Natural killer cell (primary cell): ENCODE data around the gene CHAF1B. TPM values are rescaled to one million over a fixed set of nuclear protein-coding genes. Genes with fewer than 3 reads are reported as not detected.

Source experiments
- ATAC-seq, 3 donors: fragments of 150-1000 bp in 2 of 3; fragments of 200-7000 bp in 1 of 3; cut with Tn5 transposase; 1 replicate in 1 of 3; 2 replicates in 2 of 3; pipeline ENCODE4 v1.10.0; 2021; ENCODE audit warnings: mild to moderate bottlenecking in 2 of 3, moderate library complexity in 2 of 3
- DNase-seq, 2 donors: peaks; one replicate each; pipeline versions ENCODE4 v3.0.0 to v3.0.0-alpha.2; 2013 to 2021; ENCODE audit warnings: mixed read lengths in 1 of 2
- H3K27ac ChIP-seq: one replicate; pipeline ENCODE4 v1.5.1; 2013; ENCODE audit warnings: mild to moderate bottlenecking, low read length
- H3K27me3 ChIP-seq: one replicate; pipeline ENCODE4 v1.6.1; 2013; ENCODE audit warnings: low read length; ENCODE audit not compliant: control insufficient read depth, insufficient read depth
- H3K36me3 ChIP-seq: one replicate; pipeline ENCODE4 v1.6.1; 2013; ENCODE audit warnings: low read length; ENCODE audit not compliant: control insufficient read depth, insufficient read depth
- H3K4me1 ChIP-seq: one replicate; pipeline ENCODE4 v1.6.1; 2013; ENCODE audit warnings: low read length; ENCODE audit not compliant: control insufficient read depth, insufficient read depth
- H3K4me3 ChIP-seq: one replicate; pipeline ENCODE4 v1.5.1; 2013; ENCODE audit warnings: low read length
- H3K9me3 ChIP-seq: one replicate; pipeline ENCODE4 v1.6.1; 2013; ENCODE audit warnings: low read length; ENCODE audit not compliant: control insufficient read depth, insufficient read depth
- H3K27ac Mint-ChIP-seq, 2 donors: one replicate each; pipeline ENCODE4 v1.8.0; 2022; ENCODE audit warnings: mild to moderate bottlenecking in 2 of 2, mixed read lengths in 2 of 2, moderate library complexity in 1 of 2
- H3K27me3 Mint-ChIP-seq, 2 donors: one replicate each; pipeline ENCODE4 v1.8.0; 2022; ENCODE audit warnings: low read depth in 2 of 2, mixed read lengths in 2 of 2
- H3K36me3 Mint-ChIP-seq: one replicate; pipeline ENCODE4 v1.8.0; 2022; ENCODE audit warnings: mixed read lengths
- H3K4me1 Mint-ChIP-seq, 2 donors: one replicate each; pipeline ENCODE4 v1.8.0; 2022; ENCODE audit warnings: mixed read lengths in 2 of 2
- H3K4me3 Mint-ChIP-seq: one replicate; pipeline ENCODE4 v1.8.0; 2022; ENCODE audit warnings: mild to moderate bottlenecking, moderate library complexity, mixed read lengths
- H3K9me3 Mint-ChIP-seq, 2 donors: one replicate each; pipeline ENCODE4 v1.8.0; 2022; ENCODE audit warnings: mixed read lengths in 2 of 2
- WGBS: methylation state at CpG from one replicate; pipeline ENCODE4 v1.1.7; 2013; ENCODE audit warnings: missing lambda C conversion rate; ENCODE audit not compliant: insufficient coverage; 5-methylcytosine and 5-hydroxymethylcytosine counted together
- intact Hi-C: fragments of 100-400 bp; cut with micrococcal nuclease; formaldehyde crosslinking; loops from one replicate; pipeline ENCODE4 v1.14.2; 2022
- total RNA-seq, 4 donors: library from RNA; stranded (reverse); fragments of 120-200 nt in 1 of 4; gene quantifications; one replicate each; pipeline versions ENCODE4 v1.2.3 to v1.2.4, GENCODE V29; 2013 to 2022
- TF ChIP-seq, protein P1 (sequence below): fragments of 200-600 bp; IDR thresholded peaks from one replicate; pipeline ENCODE4 v1.8.0; 2022; ENCODE audit warnings: antibody characterized with exemption

Gene CHAF1B
- total RNA-seq, 3 donors from 2014 or later (not counting 1 experiment from before 2014, with no cell fraction given) = 7.6 to 7.9 (median 7.7) TPM

GRCh38 chr21:36464590-36464989 lies 79.4 kb downstream of the CHAF1B start:
- Histone ChIP-seq H3K27ac (no peak overlapping the region), H3K4me1 (no peaks in the 10 kb centered on the region), H3K36me3 (no peaks in the 10 kb centered on the region), H3K9me3 (no peaks in the 10 kb centered on the region), H3K4me3 (no peak overlapping the region), H3K27me3 (no peaks in the 10 kb centered on the region)
- TF ChIP-seq, protein P1, sequence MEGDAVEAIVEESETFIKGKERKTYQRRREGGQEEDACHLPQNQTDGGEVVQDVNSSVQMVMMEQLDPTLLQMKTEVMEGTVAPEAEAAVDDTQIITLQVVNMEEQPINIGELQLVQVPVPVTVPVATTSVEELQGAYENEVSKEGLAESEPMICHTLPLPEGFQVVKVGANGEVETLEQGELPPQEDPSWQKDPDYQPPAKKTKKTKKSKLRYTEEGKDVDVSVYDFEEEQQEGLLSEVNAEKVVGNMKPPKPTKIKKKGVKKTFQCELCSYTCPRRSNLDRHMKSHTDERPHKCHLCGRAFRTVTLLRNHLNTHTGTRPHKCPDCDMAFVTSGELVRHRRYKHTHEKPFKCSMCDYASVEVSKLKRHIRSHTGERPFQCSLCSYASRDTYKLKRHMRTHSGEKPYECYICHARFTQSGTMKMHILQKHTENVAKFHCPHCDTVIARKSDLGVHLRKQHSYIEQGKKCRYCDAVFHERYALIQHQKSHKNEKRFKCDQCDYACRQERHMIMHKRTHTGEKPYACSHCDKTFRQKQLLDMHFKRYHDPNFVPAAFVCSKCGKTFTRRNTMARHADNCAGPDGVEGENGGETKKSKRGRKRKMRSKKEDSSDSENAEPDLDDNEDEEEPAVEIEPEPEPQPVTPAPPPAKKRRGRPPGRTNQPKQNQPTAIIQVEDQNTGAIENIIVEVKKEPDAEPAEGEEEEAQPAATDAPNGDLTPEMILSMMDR = no peak
- DNase-seq (no peak), ATAC-seq (no peak)
- no peaks in the 10 kb centered on the region for H3K9me3 Mint-ChIP-seq
- 94% methylated on average over 3 of the region's 3 CpGs for WGBS
- peaks cover 0 to 4% of the 10 kb centered on the region in 2 donors for H3K27me3 Mint-ChIP-seq
- H3K4me1 Mint-ChIP-seq = no peaks in the 10 kb centered on the region
- no peaks in the 10 kb centered on the region for H3K36me3 Mint-ChIP-seq
- no peak overlapping the region for H3K27ac Mint-ChIP-seq
- H3K4me3 Mint-ChIP-seq = no peak overlapping the region
- intact Hi-C loops = no loop called here

- H3K4me3 Mint-ChIP-seq = no peak overlapping the region
- ATAC-seq (no peak), DNase-seq (no peak)
- Histone ChIP-seq H3K36me3 (no peaks in the 10 kb centered on the region), H3K4me1 (no peaks in the 10 kb centered on the region), H3K4me3 (no peak overlapping the region), H3K27me3 (no peaks in the 10 kb centered on the region), H3K27ac (no peak overlapping the region), H3K9me3 (no peaks in the 10 kb centered on the region)
- no peak overlapping the region for H3K27ac Mint-ChIP-seq
- peaks cover 0 to 4% of the 10 kb centered on the region in 2 donors for H3K27me3 Mint-ChIP-seq
- 66% methylated on average over 8 of the region's 8 CpGs for WGBS
- H3K9me3 Mint-ChIP-seq = no peaks in the 10 kb centered on the region
- TF ChIP-seq, protein P1 = no peak
- intact Hi-C loops = no loop called here
- no peaks in the 10 kb centered on the region for H3K4me1 Mint-ChIP-seq
- no peaks in the 10 kb centered on the region for H3K36me3 Mint-ChIP-seq
Observed at GRCh38 chr21:36465478-36465877, 80.3 kb downstream of the CHAF1B start.

- no peaks in the 10 kb centered on the region for H3K4me1 ChIP-seq
- no peak for DNase-seq
- no peak for ATAC-seq
- no peaks in the 10 kb centered on the region for H3K36me3 ChIP-seq
- Mint-ChIP-seq H3K4me1 (no peaks in the 10 kb centered on the region), H3K4me3 (no peak overlapping the region), H3K27ac (no peak overlapping the region), H3K36me3 (no peaks in the 10 kb centered on the region), H3K9me3 (no peaks in the 10 kb centered on the region), H3K27me3 (peaks cover 0 to 4% of the 10 kb centered on the region in 2 donors)
- no peaks in the 10 kb centered on the region for H3K27me3 ChIP-seq
- H3K9me3 ChIP-seq = no peaks in the 10 kb centered on the region
- no peak overlapping the region for H3K4me3 ChIP-seq
- intact Hi-C loops = no loop called here
- WGBS = 91% methylated on average over 8 of the region's 8 CpGs
- TF ChIP-seq, protein P1 = no peak
- H3K27ac ChIP-seq = no peak overlapping the region
Observed at GRCh38 chr21:36466061-36466511, 80.9 kb downstream of the CHAF1B start.

Other genes starting within 250 kb of the CHAF1B start
- 10 to 100 TPM; 29.5 to 32.1 (median 31.9) TPM for gene DOP1B, start 228.6 kb upstream of the CHAF1B start, total RNA-seq
- 10 to 100 TPM; 59.7 to 74.1 (median 64.8) TPM for gene MORC3, start 65.2 kb upstream of the CHAF1B start, total RNA-seq
- gene CLDN14, start 94.7 kb downstream of the CHAF1B start, total RNA-seq = not detected